ENCODE data around the gene CELF2. TPM values are rescaled to one million over a fixed set of nuclear protein-coding genes. Genes with fewer than 3 reads are reported as not detected.

CELF2 gene
- total RNA-seq, 1 experiment from 2014 or later: not detected

- Histone ChIP-seq H3K27me3 (replicated peaks; ENCODE audit: insufficient read depth, low read depth, low read length, poor library complexity) (peaks cover 80% of the 10 kb centered on the region), H3K36me3 (ENCODE audit: insufficient read depth, low read length, poor library complexity, severe bottlenecking) (no peaks in the 10 kb centered on the region), H3K27ac (ENCODE audit: low read depth, low read length, poor library complexity, severe bottlenecking) (no peak overlapping the region), H3K9me3 (ENCODE audit: low read depth, low read length, poor library complexity, severe bottlenecking) (no peaks in the 10 kb centered on the region), H3K4me1 (ENCODE audit: insufficient read depth, low read length, poor library complexity, severe bottlenecking) (no peaks in the 10 kb centered on the region), H3K4me3 (ENCODE audit: low read depth, low read length, poor library complexity, severe bottlenecking) (no peak overlapping the region)
- BruUV-seq (replicated peaks): no TSS peak
- CTCF ChIA-PET: no interaction called here
- POLR2A ChIA-PET (ENCODE audit: low non-redundant PET): no interaction called here
- no peak for DNase-seq (ENCODE audit: low spot score)
- intact Hi-C loops (cut with micrococcal nuclease; ENCODE audit: unreplicated experiment): no loop called here
- no peak for TF ChIP-seq EZH2 (IDR thresholded peaks at IDR 0.05; ENCODE audit: borderline replicate concordance, low read depth, low read length, poor library complexity, severe bottlenecking)
- TF ChIP-seq, protein P1, sequence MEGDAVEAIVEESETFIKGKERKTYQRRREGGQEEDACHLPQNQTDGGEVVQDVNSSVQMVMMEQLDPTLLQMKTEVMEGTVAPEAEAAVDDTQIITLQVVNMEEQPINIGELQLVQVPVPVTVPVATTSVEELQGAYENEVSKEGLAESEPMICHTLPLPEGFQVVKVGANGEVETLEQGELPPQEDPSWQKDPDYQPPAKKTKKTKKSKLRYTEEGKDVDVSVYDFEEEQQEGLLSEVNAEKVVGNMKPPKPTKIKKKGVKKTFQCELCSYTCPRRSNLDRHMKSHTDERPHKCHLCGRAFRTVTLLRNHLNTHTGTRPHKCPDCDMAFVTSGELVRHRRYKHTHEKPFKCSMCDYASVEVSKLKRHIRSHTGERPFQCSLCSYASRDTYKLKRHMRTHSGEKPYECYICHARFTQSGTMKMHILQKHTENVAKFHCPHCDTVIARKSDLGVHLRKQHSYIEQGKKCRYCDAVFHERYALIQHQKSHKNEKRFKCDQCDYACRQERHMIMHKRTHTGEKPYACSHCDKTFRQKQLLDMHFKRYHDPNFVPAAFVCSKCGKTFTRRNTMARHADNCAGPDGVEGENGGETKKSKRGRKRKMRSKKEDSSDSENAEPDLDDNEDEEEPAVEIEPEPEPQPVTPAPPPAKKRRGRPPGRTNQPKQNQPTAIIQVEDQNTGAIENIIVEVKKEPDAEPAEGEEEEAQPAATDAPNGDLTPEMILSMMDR (conservative IDR thresholded peaks at IDR 0.05; ENCODE audit: low read depth, low read length): no peak
Observed at GRCh38 chr10:11249808-11250195, 232.1 kb downstream of the CELF2 start.

DNA sequence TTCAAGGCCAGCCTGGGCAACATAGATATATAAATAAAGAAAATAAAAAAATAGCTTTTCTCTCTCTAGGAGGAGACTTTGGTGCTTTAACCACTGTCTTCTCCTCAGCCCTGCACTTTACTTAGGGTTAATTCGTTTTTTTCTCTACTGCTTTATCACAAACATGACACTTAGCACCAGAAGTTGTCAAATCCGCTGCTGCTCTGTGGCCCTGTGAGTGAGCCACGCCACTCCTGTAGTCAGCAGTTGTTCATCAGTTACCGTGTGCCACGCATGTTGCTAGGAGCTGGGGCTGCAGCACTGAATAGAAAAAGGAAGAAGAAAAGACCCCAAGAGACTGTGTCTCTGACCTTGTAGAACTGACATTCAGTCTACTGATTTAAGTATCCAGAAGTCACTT, 232.6 kb downstream of the CELF2 start:
- ChIA-PET POLR2A (ENCODE audit: low non-redundant PET) (no interaction called here), CTCF (no interaction called here)
- BruUV-seq (replicated peaks): no TSS peak

GRCh38 chr10:11252887-11253286, 235.2 kb downstream of the CELF2 start:
- H3K9me3 ChIP-seq (ENCODE audit: low read depth, low read length, poor library complexity, severe bottlenecking): no peaks in the 10 kb centered on the region
- TF ChIP-seq, protein P1 (conservative IDR thresholded peaks at IDR 0.05; ENCODE audit: low read depth, low read length): no peak
- TF ChIP-seq EZH2 (IDR thresholded peaks at IDR 0.05; ENCODE audit: borderline replicate concordance, low read depth, low read length, poor library complexity, severe bottlenecking): no peak
- BruUV-seq (replicated peaks): no TSS peak
- no peak overlapping the region for H3K27ac ChIP-seq (ENCODE audit: low read depth, low read length, poor library complexity, severe bottlenecking)
- H3K4me1 ChIP-seq (ENCODE audit: insufficient read depth, low read length, poor library complexity, severe bottlenecking): no peaks in the 10 kb centered on the region
- ChIA-PET POLR2A (ENCODE audit: low non-redundant PET) (no interaction called here), CTCF (no interaction called here)
- no peaks in the 10 kb centered on the region for H3K36me3 ChIP-seq (ENCODE audit: insufficient read depth, low read length, poor library complexity, severe bottlenecking)
- intact Hi-C loops (cut with micrococcal nuclease; ENCODE audit: unreplicated experiment): no loop called here
- peaks cover 97% of the 10 kb centered on the region for H3K27me3 ChIP-seq (replicated peaks; ENCODE audit: insufficient read depth, low read depth, low read length, poor library complexity)
- no peak for DNase-seq (ENCODE audit: low spot score)
- H3K4me3 ChIP-seq (ENCODE audit: low read depth, low read length, poor library complexity, severe bottlenecking): no peak overlapping the region

More for the DNA sequence above, 232.6 kb downstream of the CELF2 start:
- H3K27me3 ChIP-seq (replicated peaks; ENCODE audit: insufficient read depth, low read depth, low read length, poor library complexity): peaks cover 85% of the 10 kb centered on the region
- no peak overlapping the region for H3K4me3 ChIP-seq (ENCODE audit: low read depth, low read length, poor library complexity, severe bottlenecking)
- intact Hi-C loops (cut with micrococcal nuclease; ENCODE audit: unreplicated experiment): no loop called here
- no peak for DNase-seq (ENCODE audit: low spot score)
- H3K27ac ChIP-seq (ENCODE audit: low read depth, low read length, poor library complexity, severe bottlenecking): no peak overlapping the region
- no peaks in the 10 kb centered on the region for H3K4me1 ChIP-seq (ENCODE audit: insufficient read depth, low read length, poor library complexity, severe bottlenecking)
- no peaks in the 10 kb centered on the region for H3K9me3 ChIP-seq (ENCODE audit: low read depth, low read length, poor library complexity, severe bottlenecking)
- H3K36me3 ChIP-seq (ENCODE audit: insufficient read depth, low read length, poor library complexity, severe bottlenecking): no peaks in the 10 kb centered on the region
- TF ChIP-seq EZH2 (IDR thresholded peaks at IDR 0.05; ENCODE audit: borderline replicate concordance, low read depth, low read length, poor library complexity, severe bottlenecking): no peak

DNA sequence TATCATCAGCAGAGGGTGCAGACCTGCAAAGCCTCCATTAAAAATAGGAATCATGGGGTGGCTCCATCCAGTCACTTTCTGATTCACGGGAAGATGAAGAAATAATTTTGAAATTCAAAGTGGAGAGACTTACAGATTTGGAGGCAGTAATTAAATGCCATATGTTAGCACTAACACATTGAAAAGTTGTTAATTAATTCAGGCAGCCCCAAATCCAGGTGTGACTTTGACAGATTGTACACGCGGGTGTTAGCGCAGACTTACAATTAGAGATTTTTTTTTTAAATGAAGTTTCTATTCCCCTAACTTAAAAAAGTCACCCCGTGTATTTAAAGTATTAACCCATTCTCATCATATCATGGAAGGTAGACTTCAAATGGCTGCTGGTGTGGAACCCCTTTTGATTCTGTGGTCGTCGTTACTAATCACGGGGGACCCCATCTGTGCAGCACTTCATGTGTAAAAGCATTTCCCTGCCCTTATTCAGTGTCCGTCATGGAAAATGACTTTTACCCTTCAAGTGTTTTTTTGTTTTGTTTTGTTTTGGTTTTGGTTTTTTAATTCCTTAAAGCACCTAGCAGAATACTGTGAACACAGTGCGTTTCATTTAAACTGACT, 235.8 kb downstream of the CELF2 start:
- no peaks in the 10 kb centered on the region for H3K36me3 ChIP-seq (ENCODE audit: insufficient read depth, low read length, poor library complexity, severe bottlenecking)
- ChIA-PET POLR2A (ENCODE audit: low non-redundant PET) (no interaction called here), CTCF (no interaction called here)
- no peak for TF ChIP-seq EZH2 (IDR thresholded peaks at IDR 0.05; ENCODE audit: borderline replicate concordance, low read depth, low read length, poor library complexity, severe bottlenecking)
- TF ChIP-seq, protein P1 (conservative IDR thresholded peaks at IDR 0.05; ENCODE audit: low read depth, low read length): no peak
- no peak overlapping the region for H3K4me3 ChIP-seq (ENCODE audit: low read depth, low read length, poor library complexity, severe bottlenecking)
- intact Hi-C loops (cut with micrococcal nuclease; ENCODE audit: unreplicated experiment): no loop called here
- H3K4me1 ChIP-seq (ENCODE audit: insufficient read depth, low read length, poor library complexity, severe bottlenecking): no peaks in the 10 kb centered on the region
- BruUV-seq (replicated peaks): no TSS peak
- peaks cover 97% of the 10 kb centered on the region for H3K27me3 ChIP-seq (replicated peaks; ENCODE audit: insufficient read depth, low read depth, low read length, poor library complexity)
- no peak for DNase-seq (ENCODE audit: low spot score)
- no peak overlapping the region for H3K27ac ChIP-seq (ENCODE audit: low read depth, low read length, poor library complexity, severe bottlenecking)
- no peaks in the 10 kb centered on the region for H3K9me3 ChIP-seq (ENCODE audit: low read depth, low read length, poor library complexity, severe bottlenecking)
